Activated T-helper 17 cell treated with anti-CD3 and anti-CD28 coated beads, Interleukin-2, amount 50 U/mL, for 72 hours (primary cell): Measurements from ENCODE around the gene TMEM51. TPM values are rescaled to one million over a fixed set of nuclear protein-coding genes. Genes with fewer than 3 reads are reported as not detected.

Experiments
- ATAC-seq: fragments of 150-1000 bp; cut with Tn5 transposase; replicated peaks from 2 replicates; pipeline ENCODE4 v1.10.0; 2021; ENCODE audit warnings: mild to moderate bottlenecking, moderate library complexity
- H3K27ac Mint-ChIP-seq: one replicate; pipeline ENCODE4 v1.8.0; 2022; ENCODE audit warnings: mixed read lengths
- H3K27me3 Mint-ChIP-seq: one replicate; pipeline ENCODE4 v1.8.0; 2022; ENCODE audit warnings: mixed read lengths
- H3K36me3 Mint-ChIP-seq: one replicate; pipeline ENCODE4 v1.8.0; 2022; ENCODE audit warnings: low read depth, mild to moderate bottlenecking, mixed read lengths
- H3K4me1 Mint-ChIP-seq: one replicate; pipeline ENCODE4 v1.8.0; 2022; ENCODE audit warnings: mixed read lengths
- H3K4me3 Mint-ChIP-seq: one replicate; pipeline ENCODE4 v1.8.0; 2022; ENCODE audit warnings: mild to moderate bottlenecking, mixed read lengths
- H3K9me3 Mint-ChIP-seq: one replicate; pipeline ENCODE4 v1.8.0; 2022; ENCODE audit warnings: mixed read lengths
- total RNA-seq, 2 donors: library from RNA; stranded (reverse); gene quantifications; one replicate each; pipeline ENCODE4 v1.2.3, GENCODE V29; 2022

The TMEM51 gene
- total RNA-seq, 2 donors from 2014 or later: not detected

DNA sequence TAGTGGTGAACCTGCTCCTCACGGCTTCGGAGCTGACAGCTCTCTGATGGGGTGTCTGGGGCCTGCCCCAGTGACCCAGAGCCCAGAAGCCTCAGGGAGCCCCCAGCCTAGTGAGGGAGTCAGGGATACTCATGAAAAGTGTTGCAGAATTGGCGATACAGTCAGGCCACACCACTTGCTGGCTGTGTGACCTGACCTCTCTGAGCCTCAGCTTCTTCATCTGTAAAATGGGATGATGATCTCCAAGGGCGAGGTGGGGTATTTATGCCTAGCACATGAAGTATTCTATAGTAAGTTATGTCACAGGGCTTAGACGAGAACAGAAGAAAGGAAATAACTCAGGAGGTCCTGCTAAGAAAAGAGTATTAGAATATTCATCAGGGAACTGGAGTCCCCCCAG is 1.6 kb downstream of the TMEM51 start:
- no peaks in the 10 kb centered on the region for H3K36me3 Mint-ChIP-seq
- H3K4me3 Mint-ChIP-seq: peak overlapping the region; percentile 49
- peak overlapping the region; percentile 72 for H3K27ac Mint-ChIP-seq
- no peak for ATAC-seq
- H3K9me3 Mint-ChIP-seq: no peaks in the 10 kb centered on the region
- peaks cover 35% of the 10 kb centered on the region for H3K27me3 Mint-ChIP-seq
- peaks cover 10% of the 10 kb centered on the region for H3K4me1 Mint-ChIP-seq

DNA sequence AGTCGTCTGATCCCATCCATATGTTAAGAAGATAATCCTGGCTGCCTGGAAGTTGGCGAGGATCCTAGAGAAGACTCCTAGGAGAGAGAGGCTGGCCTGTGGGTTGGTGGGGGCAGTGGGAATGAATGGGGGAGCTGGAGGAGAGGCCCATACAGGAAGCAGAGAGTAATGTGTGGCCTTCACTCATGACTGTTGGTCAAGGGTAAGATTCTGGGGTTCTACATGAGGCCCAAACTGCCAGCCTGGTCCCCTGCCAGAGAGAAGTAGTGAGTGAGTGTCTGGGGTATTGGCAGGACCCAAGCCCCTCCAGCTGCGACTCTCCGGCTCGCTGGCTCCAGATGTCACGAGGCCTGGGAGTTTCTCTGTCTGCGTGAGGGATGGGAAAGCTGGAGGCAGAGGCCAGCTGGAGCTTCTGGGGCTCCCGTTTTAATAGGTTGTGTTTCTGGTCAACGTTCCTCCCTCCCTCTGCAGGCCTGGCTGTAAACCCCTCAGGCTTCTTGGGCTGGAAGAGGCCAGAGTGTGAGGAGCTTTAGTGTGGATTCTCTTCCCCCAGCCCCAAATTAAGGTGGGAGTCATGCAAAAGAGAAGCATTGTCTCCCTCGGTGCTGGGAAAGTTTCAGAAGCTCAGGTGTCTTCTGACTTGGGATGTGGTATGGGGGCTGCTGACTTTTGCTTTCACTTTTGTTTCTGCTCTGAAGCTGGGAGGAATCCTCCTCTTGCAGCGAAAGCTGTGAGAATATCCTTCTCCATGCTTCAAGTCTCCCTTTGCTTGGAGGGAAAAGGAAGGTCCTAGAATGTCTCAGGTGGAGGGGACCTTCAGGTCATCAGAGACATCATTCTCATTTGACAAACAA is 2.6 kb downstream of the TMEM51 start:
- Mint-ChIP-seq H3K36me3 (no peaks in the 10 kb centered on the region), H3K4me1 (peaks cover 10% of the 10 kb centered on the region), H3K27ac (peak overlapping the region; percentile 72), H3K9me3 (no peaks in the 10 kb centered on the region), H3K4me3 (peak overlapping the region; percentile 49), H3K27me3 (peaks cover 30% of the 10 kb centered on the region)
- peak; percentile 35 for ATAC-seq

DNA sequence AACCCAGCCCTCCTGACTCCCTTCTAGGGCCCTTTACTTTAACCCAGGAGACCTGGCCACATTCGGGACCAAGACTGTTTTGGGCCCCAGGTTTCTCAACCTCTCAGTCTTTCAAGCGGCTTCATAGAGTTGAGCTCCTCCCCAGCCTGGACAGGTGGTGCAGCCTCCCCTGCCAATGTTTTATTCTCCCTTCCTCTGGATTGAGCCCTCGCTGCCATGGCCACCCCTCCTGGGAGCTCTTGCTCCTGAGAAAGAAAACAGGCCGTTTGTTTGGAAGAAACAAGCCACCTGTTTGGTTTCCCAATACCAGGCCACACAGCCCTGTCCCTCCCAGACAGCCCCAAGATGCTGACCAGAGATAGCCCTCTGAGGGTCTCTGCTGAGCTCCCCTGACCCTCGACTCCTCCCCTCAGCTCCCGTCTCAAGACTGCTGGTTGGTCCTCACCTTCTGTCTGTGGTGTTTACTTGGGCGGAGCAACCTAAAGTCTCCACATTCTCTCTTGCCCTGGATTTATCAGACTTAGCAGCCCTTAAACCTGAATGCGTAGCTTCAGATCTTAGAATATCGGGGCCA is 3.3 kb downstream of the TMEM51 start:
- Mint-ChIP-seq H3K36me3 (no peaks in the 10 kb centered on the region), H3K27me3 (peaks cover 24% of the 10 kb centered on the region), H3K9me3 (no peaks in the 10 kb centered on the region), H3K27ac (no peak overlapping the region), H3K4me1 (peaks cover 10% of the 10 kb centered on the region), H3K4me3 (peak overlapping the region; percentile 49)
- peak; percentile 2 for ATAC-seq

DNA sequence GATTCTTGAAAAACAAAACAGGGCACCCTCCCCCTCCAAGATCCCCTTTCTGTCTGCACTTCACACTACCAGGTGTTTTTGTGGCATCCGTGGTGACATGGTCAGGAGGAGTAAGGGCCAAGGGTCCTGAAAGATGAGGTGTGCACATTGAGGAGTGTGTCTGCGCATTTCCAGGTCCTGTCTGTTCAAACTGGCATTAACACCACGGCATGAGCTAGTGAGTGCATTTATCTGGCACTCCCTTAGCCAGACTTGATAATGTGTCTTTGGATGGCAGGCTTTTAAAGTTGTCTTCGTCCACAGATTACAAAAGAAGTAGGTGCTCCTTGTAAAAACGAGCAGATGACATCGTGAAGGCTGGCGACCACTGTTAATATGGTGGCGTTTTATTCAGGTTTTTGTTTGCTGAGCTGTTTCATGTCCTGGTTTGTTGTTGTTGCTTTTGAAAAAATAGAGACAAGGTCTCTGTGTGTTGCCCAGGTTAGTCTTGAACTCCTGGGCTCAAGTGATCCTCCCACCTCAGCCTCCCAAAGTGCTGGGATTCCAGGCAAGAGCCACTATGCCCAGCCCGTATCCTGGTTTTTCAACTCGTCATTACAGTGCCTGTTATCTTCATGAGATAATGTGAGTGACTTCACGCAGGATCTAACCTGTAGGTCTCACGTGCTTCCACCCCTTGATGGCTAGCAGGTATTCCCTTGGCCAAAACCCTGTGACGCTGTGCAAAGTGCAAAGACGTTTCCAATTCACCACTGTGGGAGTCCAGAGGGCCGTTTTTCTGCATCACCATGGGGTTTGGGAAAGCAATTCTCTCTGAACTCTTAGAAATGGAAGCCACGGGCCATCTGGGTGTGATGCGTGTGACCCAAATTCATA is 4.2 kb downstream of the TMEM51 start:
- H3K36me3 Mint-ChIP-seq: no peaks in the 10 kb centered on the region
- no peak overlapping the region for H3K27ac Mint-ChIP-seq
- no peak for ATAC-seq
- no peaks in the 10 kb centered on the region for H3K9me3 Mint-ChIP-seq
- no peak overlapping the region for H3K4me3 Mint-ChIP-seq
- peaks cover 22% of the 10 kb centered on the region for H3K27me3 Mint-ChIP-seq
- peaks cover 10% of the 10 kb centered on the region for H3K4me1 Mint-ChIP-seq

DNA sequence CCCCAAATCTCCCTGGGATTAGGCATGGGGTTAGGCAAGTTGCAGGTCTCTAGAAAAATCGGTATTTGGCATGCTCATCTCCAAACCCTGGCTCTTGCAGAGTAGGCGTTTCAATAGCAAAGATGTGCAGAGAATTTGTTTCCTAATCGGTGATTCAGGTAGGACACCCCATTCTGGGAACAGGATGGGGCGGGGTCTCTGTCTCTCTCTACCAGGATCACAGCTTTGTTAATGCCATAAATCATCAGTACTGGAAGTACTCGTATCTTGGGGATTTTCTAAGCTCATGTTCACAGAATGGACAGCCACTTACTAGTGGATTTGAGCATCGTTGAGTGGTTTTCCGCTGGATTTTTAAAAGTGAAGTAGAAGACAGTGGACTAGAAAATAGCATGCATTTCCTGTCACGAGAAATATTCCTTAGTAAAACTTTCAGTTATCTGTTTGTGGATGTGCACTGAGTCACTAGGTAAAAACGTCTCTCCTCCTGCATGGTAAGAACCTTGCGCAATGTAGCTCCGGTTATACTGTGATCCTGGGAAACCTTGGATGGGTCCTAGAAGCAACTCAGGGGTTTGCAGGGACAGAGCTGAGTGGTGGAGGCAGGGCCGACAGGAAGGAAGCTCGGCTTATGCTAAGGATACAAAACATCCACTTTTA is 5.1 kb downstream of the TMEM51 start:
- Mint-ChIP-seq H3K4me1 (peaks cover 10% of the 10 kb centered on the region), H3K27me3 (peaks cover 23% of the 10 kb centered on the region), H3K4me3 (no peak overlapping the region), H3K36me3 (no peaks in the 10 kb centered on the region), H3K27ac (no peak overlapping the region), H3K9me3 (no peaks in the 10 kb centered on the region)
- no peak for ATAC-seq

DNA sequence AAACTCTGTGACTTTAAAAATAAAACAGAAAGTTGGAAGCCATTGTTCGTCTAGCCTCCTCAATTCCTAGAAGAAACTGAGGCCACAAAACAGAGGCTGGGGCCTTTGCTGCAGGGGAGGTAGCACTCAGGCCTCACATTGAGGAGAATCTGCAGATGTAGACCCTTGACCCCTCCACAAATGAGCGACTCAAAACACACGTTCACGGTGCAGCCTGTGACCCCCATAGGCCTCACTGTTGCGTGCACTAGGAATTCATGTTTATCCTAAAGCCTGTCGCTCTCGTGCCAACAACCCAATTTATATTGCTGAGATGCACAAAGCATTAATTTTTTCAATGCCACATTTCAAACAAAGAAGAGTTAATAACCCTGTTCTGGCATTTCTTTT is 5.6 kb downstream of the TMEM51 start:
- Mint-ChIP-seq H3K4me1 (peaks cover 10% of the 10 kb centered on the region), H3K27me3 (peaks cover 21% of the 10 kb centered on the region), H3K27ac (no peak overlapping the region), H3K4me3 (no peak overlapping the region), H3K36me3 (no peaks in the 10 kb centered on the region), H3K9me3 (no peaks in the 10 kb centered on the region)
- ATAC-seq: no peak

DNA sequence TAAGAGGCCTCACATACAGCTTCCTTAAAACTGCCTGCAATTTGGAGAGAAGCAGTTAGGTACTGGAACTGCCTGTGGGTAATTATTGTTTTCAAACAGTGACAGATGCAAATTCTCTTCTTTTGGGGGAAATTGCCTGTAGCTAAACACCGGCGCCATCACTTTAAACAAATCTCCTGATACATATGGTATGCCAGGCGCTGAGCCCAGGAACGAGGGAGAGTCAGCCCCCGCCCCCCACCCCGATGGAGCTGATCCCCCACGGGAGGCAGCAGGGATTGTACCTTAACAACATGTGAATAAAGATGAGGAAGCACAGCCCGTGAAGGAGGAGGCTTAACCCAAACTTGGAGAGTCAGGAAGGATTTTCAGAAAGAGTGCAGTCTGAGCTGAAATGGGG is 7.1 kb downstream of the TMEM51 start:
- H3K27me3 Mint-ChIP-seq: peaks cover 15% of the 10 kb centered on the region
- no peak overlapping the region for H3K27ac Mint-ChIP-seq
- no peak overlapping the region for H3K4me3 Mint-ChIP-seq
- no peaks in the 10 kb centered on the region for H3K9me3 Mint-ChIP-seq
- no peaks in the 10 kb centered on the region for H3K36me3 Mint-ChIP-seq
- ATAC-seq: no peak
- H3K4me1 Mint-ChIP-seq: peaks cover 5% of the 10 kb centered on the region

DNA sequence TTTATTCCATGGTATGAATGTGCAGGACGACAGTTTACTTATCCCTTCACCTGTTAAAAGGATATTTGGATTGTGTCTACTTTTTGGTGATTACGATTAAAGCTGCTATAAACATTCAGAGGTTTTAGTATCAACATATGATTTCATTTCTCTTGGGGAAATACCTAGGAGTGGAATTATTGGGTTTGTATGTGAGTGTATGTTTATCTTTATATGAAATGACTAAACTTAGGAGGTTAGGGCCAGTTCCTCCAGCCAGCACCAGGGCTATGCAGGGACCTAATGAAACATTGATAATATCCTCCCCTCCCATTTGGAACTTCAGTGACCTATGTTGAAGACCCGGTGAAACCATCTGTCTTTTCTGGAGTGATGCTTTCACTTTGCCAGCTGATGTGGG is 13.8 kb downstream of the TMEM51 start:
- peak; percentile 28 for ATAC-seq
- H3K36me3 Mint-ChIP-seq: no peaks in the 10 kb centered on the region
- no peak overlapping the region for H3K4me3 Mint-ChIP-seq
- H3K9me3 Mint-ChIP-seq: no peaks in the 10 kb centered on the region
- H3K27me3 Mint-ChIP-seq: peaks cover 24% of the 10 kb centered on the region
- no peak overlapping the region for H3K27ac Mint-ChIP-seq
- H3K4me1 Mint-ChIP-seq: no peaks in the 10 kb centered on the region

DNA sequence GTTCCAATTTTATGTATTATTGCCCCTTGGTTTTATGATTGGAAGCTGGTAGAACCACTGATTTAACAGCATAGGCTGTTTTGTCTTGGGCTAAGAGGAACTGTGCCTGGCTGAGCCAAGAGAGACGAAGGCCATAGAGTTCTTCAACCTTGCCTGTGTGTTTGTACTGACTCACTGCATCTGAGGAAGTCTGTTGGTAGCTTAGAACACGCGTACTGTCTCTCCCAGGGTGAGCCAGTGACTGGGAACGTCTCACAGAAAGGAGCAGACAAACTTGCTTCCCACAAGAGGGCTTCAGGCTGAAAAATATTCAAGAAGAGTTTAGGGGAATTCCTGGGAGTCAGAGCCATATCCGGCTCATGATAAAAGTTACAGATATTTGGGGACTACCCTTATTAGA is 14.9 kb downstream of the TMEM51 start:
- Mint-ChIP-seq H3K27me3 (peaks cover 23% of the 10 kb centered on the region), H3K4me3 (no peak overlapping the region), H3K9me3 (no peaks in the 10 kb centered on the region), H3K27ac (no peak overlapping the region), H3K36me3 (no peaks in the 10 kb centered on the region), H3K4me1 (no peaks in the 10 kb centered on the region)
- ATAC-seq: no peak

DNA sequence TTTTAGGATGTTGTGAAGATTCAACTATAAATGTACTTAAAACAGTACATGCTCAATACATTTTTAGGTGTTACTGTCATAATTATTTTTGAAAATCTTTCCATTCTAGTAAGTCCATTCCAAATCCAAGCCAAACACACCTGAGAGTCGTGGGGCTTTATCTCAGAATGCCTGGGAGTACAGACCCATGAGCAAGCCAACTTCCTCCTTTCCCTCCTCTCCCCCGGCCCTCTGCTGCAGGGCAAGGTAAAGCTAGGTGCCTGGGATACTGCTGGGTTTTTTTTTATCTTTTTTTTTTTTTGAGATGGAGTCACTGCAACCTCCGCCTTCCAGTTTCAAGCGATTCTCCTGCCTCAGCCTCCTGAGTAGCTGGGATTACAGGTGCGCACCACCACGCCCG is 16.5 kb downstream of the TMEM51 start:
- Mint-ChIP-seq H3K27me3 (peaks cover 24% of the 10 kb centered on the region), H3K4me1 (no peaks in the 10 kb centered on the region), H3K36me3 (no peaks in the 10 kb centered on the region), H3K27ac (no peak overlapping the region), H3K4me3 (no peak overlapping the region), H3K9me3 (no peaks in the 10 kb centered on the region)
- no peak for ATAC-seq

DNA sequence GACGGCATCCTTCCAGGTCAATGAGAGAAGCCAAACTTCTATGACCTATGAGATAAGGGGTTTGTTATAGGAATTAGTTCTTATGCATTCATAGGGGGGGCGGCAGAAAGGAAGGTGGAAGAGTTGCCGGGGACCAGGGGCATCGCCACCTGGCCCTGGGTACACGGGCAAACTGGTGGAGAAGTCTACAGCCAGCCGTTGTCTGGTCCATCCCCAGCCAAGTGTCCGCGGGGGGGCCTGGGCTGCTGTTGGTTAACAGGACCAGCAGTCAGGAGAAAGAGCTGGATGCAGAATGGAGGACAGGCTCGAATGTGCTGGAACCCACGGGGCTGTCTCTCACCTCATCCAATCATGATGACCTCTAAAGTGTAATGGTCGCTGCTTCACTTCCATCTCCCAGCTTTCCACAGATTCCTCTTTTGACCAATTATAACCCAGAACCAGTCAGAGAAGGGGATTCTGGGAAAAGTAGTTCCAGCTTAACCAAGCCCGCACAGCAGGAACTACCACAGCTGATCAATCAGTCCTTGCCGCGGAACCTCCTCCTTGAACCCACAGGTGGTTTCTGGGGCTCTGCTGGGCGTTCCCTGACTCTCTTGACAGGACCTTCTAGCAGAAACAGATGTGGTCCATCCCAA is 17.8 kb downstream of the TMEM51 start:
- Mint-ChIP-seq H3K36me3 (no peaks in the 10 kb centered on the region), H3K4me1 (no peaks in the 10 kb centered on the region), H3K4me3 (no peak overlapping the region), H3K27me3 (peaks cover 34% of the 10 kb centered on the region), H3K9me3 (no peaks in the 10 kb centered on the region), H3K27ac (no peak overlapping the region)
- no peak for ATAC-seq

DNA sequence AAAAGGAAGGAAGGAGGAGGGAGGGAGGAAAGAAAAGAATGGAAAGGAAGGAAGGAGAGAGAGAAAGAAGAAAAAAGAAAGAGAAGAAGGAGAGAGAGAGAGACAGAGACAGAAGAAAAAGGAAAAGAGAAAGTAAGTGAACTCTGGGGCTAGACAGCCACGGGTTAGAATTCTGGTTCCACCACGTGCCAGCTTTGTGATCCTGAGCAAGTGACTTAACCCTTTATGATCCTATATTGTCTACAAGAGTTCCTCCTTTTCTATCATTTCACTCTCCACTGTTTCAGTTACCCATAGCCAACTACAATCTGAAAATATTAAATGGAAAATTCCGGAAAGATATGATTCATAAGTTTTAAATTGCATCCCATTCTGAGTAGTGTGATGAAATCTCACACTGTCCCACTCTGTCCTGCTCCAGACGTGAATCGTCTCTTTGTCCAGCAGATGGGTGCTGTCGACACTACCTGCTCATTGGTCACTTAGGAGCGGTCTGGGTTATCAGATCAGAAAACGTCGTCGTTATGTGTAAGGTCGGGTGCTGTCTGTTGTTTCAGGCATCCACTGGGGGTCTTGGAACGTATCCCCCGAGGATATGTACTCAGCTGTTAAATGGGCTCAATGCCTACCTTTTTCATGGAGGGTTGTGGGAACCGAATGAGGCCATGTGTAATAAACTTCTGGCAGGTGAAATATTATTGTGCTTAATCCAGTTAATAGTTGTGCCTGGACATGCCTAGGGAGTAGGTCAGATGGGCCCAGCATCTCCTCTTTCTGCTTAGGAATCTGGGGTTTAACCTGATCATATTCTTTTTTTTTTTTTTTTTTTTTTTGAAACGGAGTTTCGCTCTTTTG is 19.1 kb downstream of the TMEM51 start:
- ATAC-seq: no peak
- no peaks in the 10 kb centered on the region for H3K9me3 Mint-ChIP-seq
- no peak overlapping the region for H3K27ac Mint-ChIP-seq
- peaks cover 43% of the 10 kb centered on the region for H3K27me3 Mint-ChIP-seq
- no peaks in the 10 kb centered on the region for H3K4me1 Mint-ChIP-seq
- no peaks in the 10 kb centered on the region for H3K36me3 Mint-ChIP-seq
- no peak overlapping the region for H3K4me3 Mint-ChIP-seq

DNA sequence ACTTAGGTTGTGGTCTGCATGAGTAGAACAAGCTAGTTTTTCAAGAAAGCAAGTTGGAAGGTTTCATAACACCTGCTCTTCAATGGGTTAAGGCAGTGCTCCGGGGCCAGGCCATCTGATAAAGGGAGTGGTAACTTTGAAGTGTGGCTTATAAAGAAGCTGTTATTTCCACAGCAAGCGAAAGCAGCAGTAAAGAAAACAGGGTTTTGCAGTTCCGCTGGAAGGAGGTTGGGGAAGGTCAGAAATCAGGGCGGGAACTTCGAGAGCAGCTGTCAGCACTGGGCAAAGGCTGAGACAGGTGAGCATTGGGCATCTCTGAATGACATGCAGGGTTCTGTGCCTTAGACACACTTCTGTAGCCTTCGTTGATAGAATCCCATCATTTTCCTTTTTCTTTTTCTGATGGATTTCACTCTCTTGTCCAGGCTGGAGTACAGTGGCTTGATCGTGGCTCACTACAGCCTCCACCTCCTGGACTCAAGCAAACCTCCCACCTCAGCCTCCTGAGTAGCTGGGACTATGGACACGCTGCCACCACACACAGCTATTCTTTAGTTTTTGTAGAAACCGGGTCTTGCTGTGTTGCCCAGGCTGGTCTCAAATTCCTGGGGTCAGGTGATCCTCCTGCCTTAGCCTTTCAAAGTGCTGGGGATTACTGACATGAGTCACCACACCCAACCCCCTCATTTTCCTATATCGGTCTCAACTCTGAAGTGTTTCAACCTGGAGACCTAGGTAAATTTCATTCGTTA is 20.5 kb downstream of the TMEM51 start:
- no peaks in the 10 kb centered on the region for H3K4me1 Mint-ChIP-seq

More for the DNA sequence above, 20.5 kb downstream of the TMEM51 start:
- Mint-ChIP-seq H3K36me3 (no peaks in the 10 kb centered on the region), H3K27me3 (peaks cover 44% of the 10 kb centered on the region), H3K4me3 (no peak overlapping the region), H3K27ac (no peak overlapping the region), H3K9me3 (no peaks in the 10 kb centered on the region)
- ATAC-seq: peak; percentile 46
